GM15510 (cell line): Measurements from ENCODE around the gene NPC1.
A peak's percentile ranks its signal among the peaks of the same experiment; 100 is the strongest.

Source experiments
- POLR2A ChIP-seq: IDR thresholded peaks from 3 replicates; pipeline ENCODE4 v1.6.1; 2011; ENCODE audit warnings: borderline replicate concordance; ENCODE audit not compliant: insufficient read length; ENCODE audit errors: extremely low read depth

NPC1 gene

GRCh38 chr18:23503038-23503962 is 83.0 kb downstream of the NPC1 start, which contains the start of gene RMC1:
RMC1 (plus strand) TSS chr18:23503511; CDS start chr18:23503619, 108 bp downstream.
- peak; percentile 86 for TF ChIP-seq POLR2A

DNA sequence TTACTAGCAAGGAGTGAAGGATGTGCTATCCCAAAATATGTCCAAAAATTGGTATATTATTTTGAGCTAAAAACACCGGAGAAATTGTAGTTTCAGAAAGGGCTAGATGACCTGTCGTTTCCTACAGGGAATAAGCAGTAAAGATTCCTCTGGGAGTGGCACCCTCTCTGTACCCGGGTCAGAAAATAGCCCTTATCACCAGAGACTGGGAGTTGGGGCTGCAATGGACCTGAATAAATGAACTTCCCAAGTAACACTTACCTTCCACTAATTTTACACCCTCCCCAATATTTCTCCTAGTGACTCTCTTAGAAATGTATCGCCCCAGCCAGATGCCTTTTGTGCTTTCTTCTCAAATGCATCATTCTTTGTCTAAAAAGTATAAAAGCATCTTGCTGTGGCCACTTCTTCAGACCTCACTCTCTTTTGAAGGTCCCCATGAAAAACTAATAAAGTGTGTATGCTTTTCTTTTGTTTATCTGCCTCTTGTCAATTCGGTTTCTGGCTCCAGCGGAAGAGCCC is 83.7 kb downstream of the NPC1 start:
- no peak for TF ChIP-seq POLR2A

DNA sequence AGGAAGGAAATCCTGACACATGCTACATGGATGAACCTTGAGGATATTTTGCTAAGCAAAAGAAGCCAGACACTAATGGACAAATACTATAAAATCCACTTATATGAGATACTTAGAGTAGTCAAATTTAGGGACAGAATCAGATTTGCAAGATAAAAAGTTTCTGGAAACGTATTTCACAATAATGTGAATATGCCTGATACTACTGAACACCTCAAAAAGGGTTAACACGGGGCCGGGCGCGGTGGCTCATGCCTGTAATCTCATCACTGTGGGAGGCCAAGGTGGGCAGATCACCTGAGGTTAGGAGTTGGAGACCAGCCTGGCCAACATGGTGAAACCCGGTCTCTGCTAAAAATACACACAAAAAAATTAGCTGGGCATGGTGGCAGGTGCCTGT is 84.7 kb downstream of the NPC1 start:
- TF ChIP-seq POLR2A: no peak

DNA sequence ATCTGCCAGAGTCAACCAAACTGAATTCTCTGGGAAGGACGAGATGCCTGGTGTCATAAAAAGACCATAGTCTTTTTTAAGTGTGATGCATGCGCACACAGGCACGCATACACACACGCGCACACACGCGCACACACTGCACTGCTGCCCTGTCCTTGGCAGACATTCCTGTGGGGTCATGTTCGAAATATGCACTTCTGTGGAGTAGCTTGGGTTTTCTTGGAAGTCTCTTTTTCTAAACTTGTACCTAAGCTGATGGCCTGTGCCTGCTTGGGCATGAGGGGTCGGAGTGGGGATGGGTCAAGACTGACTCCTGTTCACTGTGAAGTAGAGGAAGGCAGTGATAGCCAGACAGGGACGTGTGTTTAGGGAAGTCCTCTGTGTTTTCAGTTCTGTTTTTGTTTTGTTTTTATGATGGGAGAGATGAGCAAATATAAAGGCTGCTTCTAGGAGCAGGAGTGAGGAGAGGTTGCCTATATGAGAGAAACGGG is 87.0 kb downstream of the NPC1 start:
- no peak for TF ChIP-seq POLR2A

DNA sequence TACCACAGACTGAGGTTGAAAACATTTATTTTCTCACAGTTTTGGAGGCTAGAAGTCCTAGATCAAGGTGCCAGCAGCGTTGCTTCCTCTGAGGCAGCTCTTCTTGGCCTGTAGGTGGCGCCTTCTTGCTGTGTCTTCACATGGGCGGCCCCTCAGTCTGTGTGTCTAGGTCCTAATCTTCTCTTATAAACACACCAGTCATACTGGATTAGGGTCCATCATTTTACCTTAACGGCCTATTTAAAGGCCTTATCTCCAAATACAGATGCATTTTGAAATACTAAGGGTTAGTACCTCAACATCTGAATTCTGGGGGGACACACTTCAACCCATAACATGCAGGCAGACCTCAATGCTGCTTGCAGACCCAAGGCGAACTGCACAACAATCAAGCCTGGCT is 87.4 kb downstream of the NPC1 start:
- TF ChIP-seq POLR2A: no peak

GRCh38 chr18:23498117-23498516 is 88.2 kb downstream of the NPC1 start:
- no peak for TF ChIP-seq POLR2A

GRCh38 chr18:23495723-23496440 is 90.4 kb downstream of the NPC1 start:
- no peak for TF ChIP-seq POLR2A

DNA sequence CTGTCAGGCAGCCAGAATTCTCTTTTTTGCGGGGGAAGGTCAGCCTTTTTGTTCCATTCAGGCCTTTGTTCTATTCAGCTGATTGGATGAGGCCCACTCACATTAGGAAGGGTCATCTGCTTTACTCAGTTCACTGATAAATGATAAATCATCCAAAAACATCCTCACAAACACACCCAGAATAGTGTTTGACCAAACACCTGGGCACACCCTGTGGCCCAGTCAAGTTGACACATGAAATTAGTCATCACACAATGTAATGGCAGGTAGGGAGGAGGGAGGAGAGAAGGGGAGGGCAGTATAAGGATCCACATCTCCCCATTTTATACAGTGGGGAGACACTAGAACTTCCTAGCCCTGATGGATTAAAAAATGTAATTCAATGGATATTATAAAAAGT is 91.3 kb downstream of the NPC1 start:
- no peak for TF ChIP-seq POLR2A

DNA sequence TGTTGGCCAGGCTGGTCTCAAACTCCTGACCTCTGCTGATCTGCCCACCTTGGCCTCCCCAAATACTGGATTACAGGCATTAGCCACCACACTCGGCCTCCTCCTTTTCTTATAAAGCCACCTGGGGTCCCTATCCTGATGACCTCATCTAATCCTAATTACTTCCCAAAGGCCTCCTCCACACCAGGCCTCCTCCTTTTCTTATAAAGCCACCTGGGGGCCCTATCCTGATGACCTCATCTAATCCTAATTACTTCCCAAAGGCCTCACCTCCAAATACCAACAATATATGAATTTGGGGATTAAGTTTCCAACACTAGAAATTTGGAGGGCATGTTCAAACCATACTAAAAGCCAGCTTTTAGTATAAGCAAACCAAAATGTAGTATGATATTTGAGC is 92.7 kb downstream of the NPC1 start:
- TF ChIP-seq POLR2A: no peak

DNA sequence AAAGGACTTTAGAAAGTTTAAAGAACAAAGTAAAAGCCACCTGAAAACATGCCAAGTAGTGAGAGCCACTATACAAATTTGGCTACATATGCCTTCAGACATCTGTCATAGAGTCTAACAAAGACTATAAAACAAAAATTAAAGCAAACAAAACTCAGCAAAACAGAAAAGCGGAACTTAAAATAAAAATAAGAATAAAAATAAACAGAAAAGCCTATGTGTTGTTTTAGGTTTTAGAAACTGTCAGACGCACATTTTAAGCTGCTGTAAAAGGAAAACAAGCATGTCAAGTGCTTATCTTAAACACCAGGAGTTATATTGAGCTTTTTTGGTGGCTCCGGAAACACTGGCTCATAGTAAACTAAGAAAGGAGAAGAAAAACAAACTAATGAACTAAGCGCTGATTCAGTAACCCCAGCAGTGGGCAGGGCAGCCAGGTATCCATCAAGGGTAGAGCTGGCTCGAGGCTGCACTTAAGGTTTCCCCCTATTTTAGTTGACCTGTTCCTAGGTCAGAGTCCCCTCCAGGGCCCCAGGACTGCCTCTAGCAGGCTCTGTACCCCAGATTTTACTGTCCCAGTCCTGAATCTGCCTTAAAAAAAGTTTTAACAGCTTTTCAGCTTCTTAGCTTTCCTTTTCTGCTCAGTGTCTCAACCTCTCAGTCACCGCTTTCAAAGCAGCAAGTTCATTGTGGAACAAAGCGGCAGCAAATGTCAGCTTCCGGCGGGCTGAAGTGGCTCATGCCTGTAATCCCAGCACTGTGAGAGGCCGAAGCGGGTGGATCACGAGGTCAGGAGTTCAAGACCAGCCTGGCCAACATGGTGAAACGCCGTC is 98.4 kb downstream of the NPC1 start:
- peak; percentile 17 for TF ChIP-seq POLR2A

- TF ChIP-seq POLR2A: no peak
Measured at GRCh38 chr18:23485386-23485785, 100.9 kb downstream of the NPC1 start.

DNA sequence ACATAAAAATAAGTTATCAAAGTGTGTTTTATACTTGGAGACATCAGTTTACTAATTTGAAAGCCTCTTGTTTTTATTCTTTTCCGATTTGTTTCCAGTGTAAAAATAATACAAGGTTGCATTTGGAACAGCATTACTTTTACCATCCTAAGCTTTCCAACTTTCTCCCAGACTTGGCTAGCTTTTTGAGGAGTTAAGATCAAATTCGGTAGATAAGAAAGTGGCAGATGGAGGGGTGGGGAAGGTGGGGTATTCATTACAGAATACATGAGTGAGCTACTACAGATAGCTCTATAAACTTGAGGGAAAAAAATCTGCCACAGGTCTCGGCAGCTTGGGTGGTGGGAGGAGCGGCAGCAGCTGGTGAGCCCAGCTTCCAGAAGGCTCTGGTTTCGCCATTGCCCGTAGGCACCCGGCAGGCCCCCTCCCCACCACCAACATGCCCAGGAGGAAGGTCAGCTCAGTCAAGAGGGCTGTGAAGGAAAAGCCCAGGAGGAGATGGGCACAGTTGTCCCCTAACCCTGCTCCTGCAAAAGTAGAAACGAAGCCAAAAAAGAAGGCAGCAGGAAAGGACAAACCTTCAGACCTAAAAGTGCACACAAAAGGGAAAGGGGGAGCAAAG is 101.6 kb downstream of the NPC1 start:
- TF ChIP-seq POLR2A: no peak
